NOMO-1 (cell line): ENCODE results near the gene KLHL6.
A peak's percentile ranks its signal among the peaks of the same experiment; 100 is the strongest.

Experiments
- DNase-seq, 2 experiments: peaks; one replicate each; lab custom pipeline; 2025; ENCODE audit not compliant: unreplicated experiment in 2 of 2; lab: John Stamatoyannopoulos, UW

KLHL6 gene

DNA sequence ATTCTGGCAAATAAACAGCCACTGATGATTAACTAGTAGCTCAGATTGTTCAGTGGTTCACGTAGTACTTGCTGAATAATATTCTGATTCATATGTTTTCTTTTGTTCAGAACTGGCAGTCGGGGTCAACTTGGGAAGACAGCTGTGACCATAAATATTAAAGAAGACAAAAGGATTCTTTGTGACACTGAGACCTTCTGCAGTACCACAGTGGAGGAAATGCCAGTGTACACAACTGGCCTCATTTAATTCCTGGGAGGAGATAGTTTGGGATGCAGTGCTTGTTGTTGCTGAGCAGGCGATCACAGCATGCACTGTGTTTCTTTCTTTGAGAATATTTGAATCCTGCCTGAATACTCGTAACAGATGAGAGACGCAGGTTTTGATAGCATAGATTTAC, 100.4 kb downstream of the KLHL6 start:
- DNase-seq: no peak

GRCh38 chr3:183454064-183454463, 101.4 kb downstream of the KLHL6 start:
- DNase-seq: no peak

GRCh38 chr3:183449791-183450190, 105.7 kb downstream of the KLHL6 start:
- no peak for DNase-seq

DNA sequence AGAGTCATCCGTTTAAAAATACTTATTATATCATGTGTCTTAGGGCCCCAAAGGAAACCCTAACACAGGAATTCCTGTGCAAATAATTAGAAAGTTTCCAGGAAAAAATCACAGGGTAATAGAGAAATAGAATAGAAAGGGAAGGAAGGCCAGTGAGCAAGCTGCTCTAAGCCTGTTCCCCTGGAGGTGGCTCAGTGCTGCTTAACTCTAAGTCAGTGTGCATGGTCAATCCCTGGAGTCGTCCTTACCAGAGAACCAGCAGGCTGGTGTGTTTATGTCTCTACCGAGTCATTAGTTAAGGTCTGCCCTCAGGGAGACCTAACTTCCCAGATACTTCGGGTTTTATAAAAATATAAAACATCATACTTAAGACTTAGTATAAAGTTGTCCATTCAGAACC, 106.1 kb downstream of the KLHL6 start:
- peak in 1 of 2 experiments; percentile 14 for DNase-seq

- DNase-seq: no peak
These were observed 107.0 kb downstream of the KLHL6 start for GRCh38 chr3:183448369-183449128.

- peak; percentile 90 to 95 for DNase-seq
These were observed 108.1 kb downstream of the KLHL6 start for GRCh38 chr3:183447206-183448001.

- DNase-seq: no peak
These were observed 108.7 kb downstream of the KLHL6 start for GRCh38 chr3:183446838-183447205.

- DNase-seq: no peak
These were observed 110.8 kb downstream of the KLHL6 start for GRCh38 chr3:183444748-183445147.

- DNase-seq: no peak
These were observed 111.8 kb downstream of the KLHL6 start for GRCh38 chr3:183443395-183444385.

DNA sequence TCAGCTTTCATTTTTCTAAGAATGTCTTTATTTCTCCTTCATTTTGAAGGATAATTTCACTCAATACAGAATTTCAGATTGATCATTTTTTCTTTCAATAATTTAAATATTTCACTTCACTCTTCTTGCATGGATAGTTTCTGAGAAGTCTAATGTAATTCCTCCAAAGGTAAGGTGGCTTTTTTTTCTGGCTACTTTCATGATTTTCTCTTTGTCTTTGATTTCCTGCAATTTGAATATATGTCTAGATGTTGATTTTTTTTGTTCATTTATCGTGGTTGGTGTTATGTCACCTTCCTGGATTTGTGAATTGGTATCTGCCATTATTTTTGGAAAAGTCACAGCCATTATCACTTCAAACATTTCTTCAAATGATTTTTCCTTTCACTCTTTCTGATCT, 112.5 kb downstream of the KLHL6 start:
- no peak for DNase-seq

- DNase-seq: peak; percentile 36 to 50
These were observed 115.0 kb downstream of the KLHL6 start for GRCh38 chr3:183440521-183440920.

DNA sequence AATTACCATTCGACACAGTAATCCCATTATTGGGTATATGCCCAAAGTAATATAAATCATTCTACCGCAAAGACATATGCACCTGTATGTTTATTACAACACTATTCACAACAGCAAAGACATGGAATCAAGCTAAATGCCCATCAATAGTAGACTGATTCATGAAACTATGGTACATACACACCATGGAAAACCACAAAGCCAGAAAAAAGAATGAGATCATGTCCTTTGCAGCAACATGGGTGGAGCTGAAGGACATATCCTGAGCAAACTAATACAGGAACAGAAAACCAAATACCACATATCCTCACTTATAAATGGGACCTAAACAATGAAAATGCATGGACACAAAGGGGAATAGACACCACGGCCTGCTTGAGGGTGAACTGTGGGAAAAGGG, 116.0 kb downstream of the KLHL6 start:
- peak in 1 of 2 experiments; percentile 15 for DNase-seq

- no peak for DNase-seq
These were observed 116.8 kb downstream of the KLHL6 start for GRCh38 chr3:183438735-183439134.

- no peak for DNase-seq
These were observed 117.6 kb downstream of the KLHL6 start for GRCh38 chr3:183437666-183438564.
